ENCODE results near the gene HELLS. TPM values are rescaled to one million over a fixed set of nuclear protein-coding genes. Genes with fewer than 3 reads are reported as not detected.

The HELLS gene
- total and polyA plus RNA-seq, 2 of the 4 experiments (the other 2 are of a cell fraction) = 15.9 to 29.8 TPM

GRCh38 chr10:94622666-94623205 is 77.1 kb downstream of the HELLS start:
- H3K9ac ChIP-seq (ENCODE audit: low read depth, low read length) = no peak overlapping the region
- CTCF ChIA-PET = no interaction called here
- H2BK15ac ChIP-seq (ENCODE audit: low read depth, low read length) = no peak overlapping the region
- no peak overlapping the region for H2AFZ ChIP-seq (replicated peaks; ENCODE audit: low read length, poor library complexity)
- H4K91ac ChIP-seq (ENCODE audit: insufficient read depth, low read depth, low read length) = no peak overlapping the region
- no peak overlapping the region for H3K56ac ChIP-seq (ENCODE audit: extremely low read depth, insufficient read depth, low read length)
- H3K27ac ChIP-seq (ENCODE audit: insufficient read depth, low read length) = no peak overlapping the region
- intact Hi-C loops (cut with micrococcal nuclease) = no loop called here
- H3K79me1 ChIP-seq (ENCODE audit: low read depth in 1 of 2, low read length in 2 of 2) = no peaks in the 10 kb centered on the region
- no peak overlapping the region for H3K18ac ChIP-seq (ENCODE audit: low read depth, low read length)
- BruUV-seq (replicated peaks) = no TSS peak
- no peak overlapping the region for H3K14ac ChIP-seq (replicated peaks; ENCODE audit: low read depth, low read length)
- TF ChIP-seq POLR2A (IDR thresholded peaks at IDR 0.05; ENCODE audit: low read depth, low read length) = no peak
- TF ChIP-seq, protein P1, sequence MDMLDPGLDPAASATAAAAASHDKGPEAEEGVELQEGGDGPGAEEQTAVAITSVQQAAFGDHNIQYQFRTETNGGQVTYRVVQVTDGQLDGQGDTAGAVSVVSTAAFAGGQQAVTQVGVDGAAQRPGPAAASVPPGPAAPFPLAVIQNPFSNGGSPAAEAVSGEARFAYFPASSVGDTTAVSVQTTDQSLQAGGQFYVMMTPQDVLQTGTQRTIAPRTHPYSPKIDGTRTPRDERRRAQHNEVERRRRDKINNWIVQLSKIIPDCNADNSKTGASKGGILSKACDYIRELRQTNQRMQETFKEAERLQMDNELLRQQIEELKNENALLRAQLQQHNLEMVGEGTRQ (IDR thresholded peaks at IDR 0.05; ENCODE audit: low read depth, low read length) = no peak
- TF ChIP-seq ELK1 (IDR thresholded peaks at IDR 0.05; ENCODE audit: borderline replicate concordance, low read depth, low read length) = no peak
- TF ChIP-seq BHLHE40 (IDR thresholded peaks at IDR 0.05; ENCODE audit: low read depth, low read length) = no peak
- TF ChIP-seq RCOR1 (IDR thresholded peaks at IDR 0.05; ENCODE audit: insufficient replicate concordance, low read length) = no peak
- no peak for TF ChIP-seq SMC3 (IDR thresholded peaks at IDR 0.05; ENCODE audit: low read depth, low read length)
- TF ChIP-seq RAD21 (IDR thresholded peaks at IDR 0.05; ENCODE audit: low read length) = no peak
- TF ChIP-seq NFE2L2 (IDR thresholded peaks at IDR 0.05; ENCODE audit: low read depth, low read length) = no peak
- no peak for TF ChIP-seq RFX5 (IDR thresholded peaks at IDR 0.05; ENCODE audit: low read depth, low read length)
- TF ChIP-seq MXI1 (IDR thresholded peaks at IDR 0.05; ENCODE audit: borderline replicate concordance, low read depth, low read length) = no peak
- POLR2A ChIA-PET (ENCODE audit: unreplicated experiment) = no interaction called here
- no peaks in the 10 kb centered on the region for H4K20me1 ChIP-seq (ENCODE audit: insufficient read depth, low read length)
- H3K4me1 ChIP-seq (ENCODE audit: control insufficient read depth, insufficient read depth, low read length) = no peaks in the 10 kb centered on the region
- dilution Hi-C loops (cut with HindIII; ENCODE audit: low sequenced_read_pairs, unreplicated experiment) = no loop called here
- H3K9me1 ChIP-seq (ENCODE audit: insufficient read depth, low read length) = no peaks in the 10 kb centered on the region
- no peak overlapping the region for H2BK120ac ChIP-seq (ENCODE audit: low read depth, low read length)
- no CpG with 5 or more reads among the region's 1 CpG for WGBS, 2 experiments (ENCODE audit: extremely low coverage in 2 of 2, insufficient read length in 1 of 2)
- H3K4me2 ChIP-seq (ENCODE audit: low read depth, low read length) = no peak overlapping the region
- H4K5ac ChIP-seq (ENCODE audit: low read depth, low read length) = no peak overlapping the region
- H2AK9ac ChIP-seq (replicated peaks; ENCODE audit: low read depth, low read length, poor library complexity) = no peak overlapping the region
- H3K4me3 ChIP-seq (ENCODE audit: insufficient read depth, low read depth, low read length) = no peak overlapping the region
- in situ Hi-C loops (cut with MboI; ENCODE audit: low sequenced_read_pairs) = loop anchor here (25.0 kb wide), 1 partner anchor 740 kb away; no protein-coding TSS in a partner anchor
- no peak overlapping the region for H4K8ac ChIP-seq (ENCODE audit: low read depth in 2 of 2, low read length in 2 of 2)
- no peaks in the 10 kb centered on the region for H3K27me3 ChIP-seq (ENCODE audit: control insufficient read depth, insufficient read depth, low read length)
- no peak overlapping the region for H2BK5ac ChIP-seq (ENCODE audit: low read depth, low read length, poor library complexity, severe bottlenecking)
- no peak overlapping the region for H2BK20ac ChIP-seq (ENCODE audit: low read depth, low read length)
- no peak for ATAC-seq (ENCODE audit: low read depth)
- no peak overlapping the region for H2AK5ac ChIP-seq (ENCODE audit: low read depth, low read length)
- H3K23ac ChIP-seq (ENCODE audit: low read depth, low read length) = no peak overlapping the region
- H3K36me3 ChIP-seq (ENCODE audit: control insufficient read depth, insufficient read depth, low read length) = no peaks in the 10 kb centered on the region
- no peaks in the 10 kb centered on the region for H3K9me3 ChIP-seq (ENCODE audit: control insufficient read depth, insufficient read depth, low read length)
- no peak overlapping the region for H3K4ac ChIP-seq (ENCODE audit: low read depth, low read length)
- DNase-seq = no peak

Data from IMR-90 (cell line).